Measurements from ENCODE around the gene TCOF1.

The TCOF1 gene

GRCh38 chr5:150358261-150359095 lies 981 bp downstream of the TCOF1 start:
- peak overlapping the region; percentile 75 for H3K27ac ChIP-seq
- TF ChIP-seq ZFX (IDR thresholded peaks at IDR 0.05; ENCODE audit: borderline replicate concordance) (no peak), CTCF (IDR thresholded peaks at IDR 0.05) (no peak)

GRCh38 chr5:150361301-150361700 lies 3.8 kb downstream of the TCOF1 start:
- TF ChIP-seq ZFX (IDR thresholded peaks at IDR 0.05; ENCODE audit: borderline replicate concordance) (no peak), CTCF (IDR thresholded peaks at IDR 0.05) (no peak)
- no peak overlapping the region for H3K27ac ChIP-seq

- TF ChIP-seq ZFX (IDR thresholded peaks at IDR 0.05; ENCODE audit: borderline replicate concordance) (no peak), CTCF (IDR thresholded peaks at IDR 0.05) (no peak)
- no peak overlapping the region for H3K27ac ChIP-seq
These were observed 5.7 kb downstream of the TCOF1 start for GRCh38 chr5:150363185-150363584.

- H3K27ac ChIP-seq = no peak overlapping the region
- no peak for TF ChIP-seq ZFX (IDR thresholded peaks at IDR 0.05; ENCODE audit: borderline replicate concordance)
- TF ChIP-seq CTCF (IDR thresholded peaks at IDR 0.05) = no peak
These were observed 6.5 kb downstream of the TCOF1 start for GRCh38 chr5:150364004-150364403.

- no peak for TF ChIP-seq CTCF (IDR thresholded peaks at IDR 0.05)
- no peak for TF ChIP-seq ZFX (IDR thresholded peaks at IDR 0.05; ENCODE audit: borderline replicate concordance)
- H3K27ac ChIP-seq = no peak overlapping the region
These were observed 11.0 kb downstream of the TCOF1 start for GRCh38 chr5:150368526-150368925.

GRCh38 chr5:150372639-150373038 lies 15.1 kb downstream of the TCOF1 start:
- TF ChIP-seq ZFX (IDR thresholded peaks at IDR 0.05; ENCODE audit: borderline replicate concordance) = no peak
- TF ChIP-seq CTCF (IDR thresholded peaks at IDR 0.05) = no peak

GRCh38 chr5:150374651-150375050 lies 17.2 kb downstream of the TCOF1 start:
- no peak overlapping the region for H3K27ac ChIP-seq
- TF ChIP-seq CTCF (IDR thresholded peaks at IDR 0.05) (no peak), ZFX (IDR thresholded peaks at IDR 0.05; ENCODE audit: borderline replicate concordance) (no peak)

More at GRCh38 chr5:150372639-150373038, 15.1 kb downstream of the TCOF1 start:
- H3K27ac ChIP-seq = no peak overlapping the region
